IMR-90 (cell line): ENCODE data around the gene IBA57.

Experiments used
- BHLHE40 ChIP-seq: fragments of 150-350 bp; IDR thresholded peaks from 2 replicates; pipeline ENCODE4 v1.6.1; 2016; ENCODE audit warnings: mild to moderate bottlenecking, low read depth, low read length
- CEBPB ChIP-seq: IDR thresholded peaks from 2 replicates; pipeline ENCODE4 v1.6.1; 2012; ENCODE audit warnings: low read depth, low read length, improper control_type of control experiment
- CHD1 ChIP-seq: IDR thresholded peaks from 2 replicates; pipeline ENCODE4 v1.6.1; 2012; ENCODE audit warnings: low read depth, low read length, improper control_type of control experiment
- CTCF ChIP-seq: conservative IDR thresholded peaks from 2 replicates; pipeline ENCODE4 v1.5.1; 2012; ENCODE audit warnings: mild to moderate bottlenecking, low read depth, low read length, improper control_type of control experiment
- ELK1 ChIP-seq: fragments of 150-350 bp; IDR thresholded peaks from 2 replicates; pipeline ENCODE4 v1.6.1; 2016; ENCODE audit warnings: low read depth, mild to moderate bottlenecking, low read length, moderate library complexity, borderline replicate concordance
- MAFK ChIP-seq: IDR thresholded peaks from 2 replicates; pipeline ENCODE4 v1.6.1; 2012; ENCODE audit warnings: low read depth, low read length, improper control_type of control experiment
- MXI1 ChIP-seq: IDR thresholded peaks from 2 replicates; pipeline ENCODE4 v1.6.1; 2012; ENCODE audit warnings: low read depth, mild to moderate bottlenecking, low read length, moderate library complexity, borderline replicate concordance
- POLR2A ChIP-seq: IDR thresholded peaks from 2 replicates; pipeline ENCODE4 v1.6.1; 2012; ENCODE audit warnings: mild to moderate bottlenecking, low read depth, low read length
- RAD21 ChIP-seq: IDR thresholded peaks from 2 replicates; pipeline ENCODE4 v1.6.1; 2012; ENCODE audit warnings: low read length, improper control_type of control experiment
- RCOR1 ChIP-seq: IDR thresholded peaks from 2 replicates; pipeline ENCODE4 v1.6.1; 2012; ENCODE audit warnings: mild to moderate bottlenecking, low read length, improper control_type of control experiment; ENCODE audit not compliant: insufficient replicate concordance
- RFX5 ChIP-seq: IDR thresholded peaks from 2 replicates; pipeline ENCODE4 v1.8.0; 2012; ENCODE audit warnings: low read depth, mild to moderate bottlenecking, low read length, moderate library complexity
- SMC3 ChIP-seq: fragments of 150-350 bp; IDR thresholded peaks from 2 replicates; pipeline ENCODE4 v1.6.1; 2016; ENCODE audit warnings: low read depth, mild to moderate bottlenecking, antibody characterized with exemption, low read length, moderate library complexity
- USF2 ChIP-seq: fragments of 150-350 bp; IDR thresholded peaks from 2 replicates; pipeline ENCODE4 v1.6.1; 2017; ENCODE audit warnings: mild to moderate bottlenecking, antibody characterized with exemption, low read length, low read depth

GRCh38 chr1:228131766-228132165 lies 33.8 kb upstream of the IBA57 start:
- TF ChIP-seq CTCF (no peak), RCOR1 (no peak), POLR2A (no peak), USF2 (no peak), CEBPB (no peak), MAFK (no peak), BHLHE40 (no peak), SMC3 (no peak), MXI1 (no peak), CHD1 (no peak), RFX5 (no peak), ELK1 (no peak), RAD21 (no peak)
